HuH-7.5 (cell line): Measurements from ENCODE around the gene TBX1.
A peak's percentile ranks its signal among the peaks of the same experiment; 100 is the strongest.

Source experiments
- DNase-seq: peaks from one replicate; pipeline ENCODE4 v3.0.0; 2011; ENCODE audit warnings: low spot score

TBX1 gene

GRCh38 chr22:19753996-19754700 is 6.4 kb upstream of the TBX1 start:
- no peak for DNase-seq

GRCh38 chr22:19754701-19755144 is 5.9 kb upstream of the TBX1 start:
- DNase-seq = no peak

DNA sequence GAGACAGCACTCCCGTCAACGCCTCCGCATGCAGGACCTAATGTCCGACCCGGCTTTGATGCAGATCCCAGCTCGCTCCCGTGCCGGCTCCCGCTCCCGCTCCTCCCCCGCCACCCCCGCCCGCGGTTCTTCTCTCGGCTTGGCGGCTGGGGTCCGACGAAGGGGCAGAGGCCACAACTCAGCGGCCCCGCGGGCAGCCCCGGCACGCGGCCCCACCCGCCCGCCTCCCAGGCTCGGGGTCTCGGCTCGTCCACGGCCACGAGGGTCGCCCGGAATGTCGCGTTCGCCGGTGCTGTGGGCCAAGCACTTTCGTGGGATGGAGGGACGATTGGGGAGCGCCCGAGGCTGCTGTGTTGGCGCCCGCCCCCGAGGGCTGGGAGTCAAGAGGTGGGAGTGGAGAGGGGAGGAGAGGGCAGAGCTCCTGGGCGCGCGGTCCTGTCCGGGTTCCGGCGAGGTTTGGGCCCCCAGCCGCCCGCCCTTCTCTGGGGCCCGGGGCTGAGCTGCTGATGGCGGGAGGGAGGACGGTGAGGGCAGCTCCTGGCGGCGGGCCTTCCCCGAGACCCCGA is 5.3 kb upstream of the TBX1 start:
- DNase-seq = no peak

GRCh38 chr22:19755722-19756287 is 4.8 kb upstream of the TBX1 start:
- DNase-seq = no peak

GRCh38 chr22:19756288-19757128 is 4.1 kb upstream of the TBX1 start:
- peak; percentile 97 for DNase-seq

- DNase-seq = no peak
Measured at GRCh38 chr22:19757140-19757984, 3.2 kb upstream of the TBX1 start.

GRCh38 chr22:19757985-19758895 is 2.3 kb upstream of the TBX1 start:
- DNase-seq = no peak

DNA sequence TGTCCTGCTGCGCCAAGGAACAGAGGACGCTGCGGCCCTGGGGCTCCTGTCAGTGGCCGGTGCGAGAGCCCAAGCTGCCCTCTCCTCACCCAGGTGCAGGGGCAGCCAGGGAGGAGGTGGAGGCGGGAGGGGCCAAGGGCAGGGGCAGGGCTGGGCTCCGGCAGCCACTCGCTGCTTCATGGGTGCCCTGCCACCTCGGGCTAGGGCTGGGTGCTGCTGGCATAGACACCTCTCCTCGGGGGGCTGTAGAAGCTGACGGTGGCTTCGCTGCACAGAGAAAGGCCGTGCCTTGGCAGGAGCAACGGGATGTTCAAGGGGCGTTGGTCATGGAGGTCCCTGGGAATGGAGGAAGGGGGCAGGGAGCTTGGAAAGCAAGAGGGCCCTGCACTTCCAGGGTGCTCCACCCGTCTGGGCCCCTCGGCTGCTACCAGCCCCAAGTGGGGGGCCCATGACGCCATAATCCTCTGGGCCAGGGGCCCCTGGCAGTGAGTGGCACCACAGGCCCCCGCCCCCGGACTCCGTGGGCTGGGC is 1.6 kb upstream of the TBX1 start:
- no peak for DNase-seq

DNA sequence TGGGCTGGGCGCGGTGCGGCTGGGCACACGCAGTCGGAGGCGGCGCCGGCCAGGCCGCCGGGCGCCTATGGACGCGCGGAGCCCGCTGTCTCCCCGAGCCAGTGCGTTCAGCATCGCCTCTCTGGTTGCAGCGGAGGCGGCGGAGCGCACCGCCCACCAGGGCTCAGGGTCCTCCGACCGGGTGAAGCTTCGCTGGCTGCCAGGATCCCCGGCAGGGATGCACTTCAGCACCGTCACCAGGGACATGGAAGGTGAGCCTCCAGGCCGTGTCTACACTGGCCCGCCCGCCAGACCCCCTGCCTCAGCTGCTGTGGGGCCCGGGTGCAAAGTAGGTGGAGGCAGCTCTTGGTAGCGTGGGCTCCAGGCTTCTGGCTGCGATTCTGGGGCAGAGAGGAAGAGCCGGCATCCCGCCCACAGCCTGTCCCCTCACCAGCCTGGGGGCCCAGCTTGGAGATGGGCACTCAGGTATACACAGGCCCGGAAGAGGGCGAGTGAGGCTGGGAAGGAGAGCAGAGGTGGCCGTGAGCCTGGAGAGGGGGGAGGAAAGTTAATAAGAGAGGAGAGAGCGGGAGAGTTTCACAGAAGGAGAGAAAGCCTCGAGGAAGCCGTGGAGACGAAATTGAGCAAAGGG is 1.0 kb upstream of the TBX1 start:
- no peak for DNase-seq

GRCh38 chr22:19760951-19761724 is 560 bp downstream of the TBX1 start:
- DNase-seq = no peak

GRCh38 chr22:19761725-19762567 is 1.4 kb downstream of the TBX1 start:
- DNase-seq = no peak

- no peak for DNase-seq
Measured at GRCh38 chr22:19762568-19763457, 2.2 kb downstream of the TBX1 start.

DNA sequence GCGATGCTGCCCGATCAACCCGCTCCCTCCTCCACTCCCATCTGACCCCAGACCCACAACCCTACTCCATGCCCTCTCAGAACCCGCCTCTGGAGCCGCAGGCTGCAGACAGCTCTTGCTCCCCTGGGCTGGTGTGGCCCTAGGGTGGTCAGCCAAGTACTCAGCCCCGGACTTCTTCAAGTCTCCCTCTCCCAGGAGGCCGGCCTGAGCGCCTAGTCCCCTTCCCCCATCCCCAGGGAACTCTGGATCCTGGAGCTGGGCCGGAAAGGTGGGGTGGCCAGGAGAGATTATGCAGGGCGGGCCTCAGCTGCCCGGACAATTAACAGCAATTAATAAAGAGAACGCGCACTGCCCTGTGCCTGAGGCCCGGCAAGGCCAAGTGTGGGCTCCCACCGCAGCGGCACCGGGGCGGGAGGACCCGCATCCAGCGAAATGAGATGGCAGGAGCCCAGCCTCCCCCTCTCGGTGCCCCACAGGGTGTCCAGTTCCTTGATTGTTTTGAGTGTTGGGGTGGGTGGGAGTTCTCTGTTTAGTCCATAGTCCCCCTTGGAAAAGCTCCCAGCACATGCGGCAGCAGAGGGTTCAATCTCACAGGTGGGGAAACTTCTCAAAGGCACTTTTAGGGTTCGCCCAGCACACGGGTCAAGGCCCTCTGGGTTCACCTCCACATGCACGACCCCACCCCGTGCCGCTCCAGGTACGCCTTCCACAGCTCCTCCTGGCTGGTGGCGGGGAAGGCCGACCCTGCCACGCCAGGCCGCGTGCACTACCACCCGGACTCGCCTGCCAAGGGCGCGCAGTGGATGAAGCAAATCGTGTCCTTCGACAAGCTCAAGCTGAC is 3.1 kb downstream of the TBX1 start:
- no peak for DNase-seq

GRCh38 chr22:19764299-19764593 is 3.7 kb downstream of the TBX1 start:
- DNase-seq = no peak

GRCh38 chr22:19764636-19765476 is 4.3 kb downstream of the TBX1 start:
- DNase-seq = no peak
